GM18526 (cell line): ENCODE results near the gene KRT10.

Experiments used
- POLR2A ChIP-seq: IDR thresholded peaks from 3 replicates; pipeline ENCODE4 v1.6.1; 2011; ENCODE audit not compliant: insufficient read length; ENCODE audit errors: extremely low read depth

The KRT10 gene

GRCh38 chr17:40844671-40845107 lies 22.3 kb upstream of the KRT10 start:
- TF ChIP-seq POLR2A, result no peak

- no peak for TF ChIP-seq POLR2A
Measured at GRCh38 chr17:40843242-40843641, 20.8 kb upstream of the KRT10 start.

- TF ChIP-seq POLR2A, result no peak
Measured at GRCh38 chr17:40841246-40841645, 18.8 kb upstream of the KRT10 start.

- TF ChIP-seq POLR2A, result no peak
Measured at GRCh38 chr17:40839194-40839593, 16.8 kb upstream of the KRT10 start.

GRCh38 chr17:40836020-40836419 lies 13.6 kb upstream of the KRT10 start:
- no peak for TF ChIP-seq POLR2A

GRCh38 chr17:40833882-40834281 lies 11.5 kb upstream of the KRT10 start:
- TF ChIP-seq POLR2A, result no peak

- TF ChIP-seq POLR2A, result no peak
Measured at GRCh38 chr17:40832840-40833239, 10.4 kb upstream of the KRT10 start.

- TF ChIP-seq POLR2A, result no peak
Measured at GRCh38 chr17:40830085-40830776, 7.8 kb upstream of the KRT10 start.

- no peak for TF ChIP-seq POLR2A
Measured at GRCh38 chr17:40828454-40829044, 6.1 kb upstream of the KRT10 start.

- TF ChIP-seq POLR2A, result no peak
Measured at GRCh38 chr17:40827746-40828453, 5.5 kb upstream of the KRT10 start.

- TF ChIP-seq POLR2A, result no peak
Measured at GRCh38 chr17:40825599-40825998, 3.2 kb upstream of the KRT10 start.

- no peak for TF ChIP-seq POLR2A
Measured at GRCh38 chr17:40824015-40824832, 1.8 kb upstream of the KRT10 start.

- TF ChIP-seq POLR2A, result no peak
Measured at GRCh38 chr17:40821536-40821935, 878 bp downstream of the KRT10 start.

GRCh38 chr17:40820228-40820838 lies 2.1 kb downstream of the KRT10 start:
- TF ChIP-seq POLR2A, result no peak

GRCh38 chr17:40819528-40820125 lies 2.8 kb downstream of the KRT10 start:
- no peak for TF ChIP-seq POLR2A
